H1 (cell line): Measurements from ENCODE around the gene LIMS1.
"Not testable (repeated sequence)": the region's sequence is repeated elsewhere in the genome, so short reads cannot be mapped to it uniquely, and the experiment has no call there.

Experiments
- EGR1 ChIP-seq: IDR thresholded peaks from 2 replicates; pipeline ENCODE4 v1.6.1; 2011; ENCODE audit warnings: low read depth, low read length, borderline replicate concordance
- EP300 ChIP-seq, 2 experiments: IDR thresholded peaks; 1 replicate in 1 of 2; 2 replicates in 1 of 2; pipeline ENCODE4 v1.6.1; 2011 to 2012; ENCODE audit warnings: low read depth in 2 of 2, low read length in 2 of 2, mild to moderate bottlenecking in 2 of 2, borderline replicate concordance in 1 of 2, inconsistent platforms in 1 of 2, moderate library complexity in 1 of 2
- KDM5A ChIP-seq: fragments of 200-600 bp; IDR thresholded peaks from 2 replicates; pipeline ENCODE4 v1.7.1; 2012; ENCODE audit warnings: mild to moderate bottlenecking, low read length, inconsistent platforms, mixed read lengths
- PHF8 ChIP-seq: fragments of 200-600 bp; sonication (generic); conservative IDR thresholded peaks from 2 replicates; pipeline ENCODE4 v1.7.1; 2012; ENCODE audit warnings: low read depth, mild to moderate bottlenecking, inconsistent platforms, low read length, moderate library complexity
- SUZ12 ChIP-seq: fragments of 200-600 bp; sonication (generic); IDR thresholded peaks from 2 replicates; pipeline ENCODE4 v1.6.1; 2012; ENCODE audit warnings: mild to moderate bottlenecking, inconsistent platforms, low read length, moderate library complexity, mixed read lengths
- TCF12 ChIP-seq: IDR thresholded peaks from 2 replicates; pipeline ENCODE4 v1.6.1; 2011; ENCODE audit warnings: low read depth, mild to moderate bottlenecking, low read length
- TF ChIP-seq, protein P1 (sequence below), 3 experiments: IDR thresholded peaks; 1 replicate in 2 of 3; 2 replicates in 1 of 3; pipeline versions ENCODE4 v1.5.1 to v1.6.1; 2011; ENCODE audit warnings: low read length in 3 of 3, mild to moderate bottlenecking in 3 of 3, inconsistent platforms in 2 of 3, low read depth in 1 of 3, moderate library complexity in 1 of 3; ENCODE audit not compliant: insufficient read depth in 1 of 3; ENCODE audit errors: control extremely low read depth in 1 of 3

DNA sequence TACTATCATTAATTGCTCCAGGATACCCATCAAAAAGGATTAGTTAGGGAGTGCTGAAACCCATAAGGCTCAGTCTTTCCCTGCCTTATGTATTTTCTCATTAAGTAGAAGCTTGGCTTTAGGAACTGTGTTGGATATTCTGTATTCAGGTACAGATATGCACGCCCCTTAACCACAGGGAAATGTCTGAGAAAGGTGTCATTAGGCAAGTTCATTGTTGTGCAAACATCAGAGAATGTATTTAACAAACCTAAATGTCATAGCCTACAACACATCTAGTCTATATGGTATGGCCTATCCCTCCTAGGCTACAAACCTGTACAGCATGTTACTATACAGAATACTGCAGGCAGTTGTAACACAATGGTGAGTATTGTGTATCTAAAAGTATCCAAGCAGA is 130.7 kb downstream of the LIMS1 start:
- TF ChIP-seq, protein P1, sequence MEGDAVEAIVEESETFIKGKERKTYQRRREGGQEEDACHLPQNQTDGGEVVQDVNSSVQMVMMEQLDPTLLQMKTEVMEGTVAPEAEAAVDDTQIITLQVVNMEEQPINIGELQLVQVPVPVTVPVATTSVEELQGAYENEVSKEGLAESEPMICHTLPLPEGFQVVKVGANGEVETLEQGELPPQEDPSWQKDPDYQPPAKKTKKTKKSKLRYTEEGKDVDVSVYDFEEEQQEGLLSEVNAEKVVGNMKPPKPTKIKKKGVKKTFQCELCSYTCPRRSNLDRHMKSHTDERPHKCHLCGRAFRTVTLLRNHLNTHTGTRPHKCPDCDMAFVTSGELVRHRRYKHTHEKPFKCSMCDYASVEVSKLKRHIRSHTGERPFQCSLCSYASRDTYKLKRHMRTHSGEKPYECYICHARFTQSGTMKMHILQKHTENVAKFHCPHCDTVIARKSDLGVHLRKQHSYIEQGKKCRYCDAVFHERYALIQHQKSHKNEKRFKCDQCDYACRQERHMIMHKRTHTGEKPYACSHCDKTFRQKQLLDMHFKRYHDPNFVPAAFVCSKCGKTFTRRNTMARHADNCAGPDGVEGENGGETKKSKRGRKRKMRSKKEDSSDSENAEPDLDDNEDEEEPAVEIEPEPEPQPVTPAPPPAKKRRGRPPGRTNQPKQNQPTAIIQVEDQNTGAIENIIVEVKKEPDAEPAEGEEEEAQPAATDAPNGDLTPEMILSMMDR (IDR thresholded peaks at IDR 0.05; ENCODE audit: control extremely low read depth in 1 of 3, insufficient read depth in 1 of 3, low read depth in 1 of 3, low read length in 3 of 3): not testable (repeated sequence)
- not testable (repeated sequence) for TF ChIP-seq KDM5A; TCF12; PHF8; SUZ12; EGR1; EP300 (IDR thresholded peaks at IDR 0.05; ENCODE audit: borderline replicate concordance in 1 of 2, low read depth in 2 of 2, low read length in 2 of 2)
